ENCODE data around the gene PRKCD.
A peak's percentile ranks its signal among the peaks of the same experiment; 100 is the strongest.

PRKCD gene

GRCh38 chr3:53195602-53196574 lies 34.9 kb downstream of the PRKCD start:
- Histone ChIP-seq H3K36me3 (ENCODE audit: control insufficient read depth, insufficient read depth, low read length) (no peaks in the 10 kb centered on the region), H3K27me3 (ENCODE audit: control insufficient read depth, insufficient read depth, low read length) (no peaks in the 10 kb centered on the region), H3K4me3 (ENCODE audit: low read depth, low read length) (no peak overlapping the region), H3K27ac (no peak overlapping the region), H3K4me2 (ENCODE audit: low read length) (no peak overlapping the region), H3K9me3 (ENCODE audit: control insufficient read depth, low read length) (no peaks in the 10 kb centered on the region), H3K79me2 (no peaks in the 10 kb centered on the region), H3K9ac (no peak overlapping the region), H2AFZ (peak overlapping the region; percentile 62), H3K4me1 (peaks cover 35% of the 10 kb centered on the region)
- TF ChIP-seq CTCF (IDR thresholded peaks at IDR 0.05), result peak; percentile 100

GRCh38 chr3:53196575-53197407 lies 35.8 kb downstream of the PRKCD start:
- H3K27ac ChIP-seq, result no peak overlapping the region
- no peaks in the 10 kb centered on the region for H3K9me3 ChIP-seq (ENCODE audit: control insufficient read depth, low read length)
- H3K4me3 ChIP-seq (ENCODE audit: low read depth, low read length), result no peak overlapping the region
- no peaks in the 10 kb centered on the region for H3K79me2 ChIP-seq
- no peak overlapping the region for H2AFZ ChIP-seq
- peaks cover 35% of the 10 kb centered on the region for H3K4me1 ChIP-seq
- no peak for TF ChIP-seq CTCF (IDR thresholded peaks at IDR 0.05)
- no peaks in the 10 kb centered on the region for H3K27me3 ChIP-seq (ENCODE audit: control insufficient read depth, insufficient read depth, low read length)
- no peaks in the 10 kb centered on the region for H3K36me3 ChIP-seq (ENCODE audit: control insufficient read depth, insufficient read depth, low read length)
- H3K4me2 ChIP-seq (ENCODE audit: low read length), result no peak overlapping the region
- H3K9ac ChIP-seq, result no peak overlapping the region

- Histone ChIP-seq H3K4me1 (peaks cover 25% of the 10 kb centered on the region), H3K4me2 (ENCODE audit: low read length) (no peak overlapping the region), H3K27ac (no peak overlapping the region), H3K9ac (no peak overlapping the region), H3K36me3 (ENCODE audit: control insufficient read depth, insufficient read depth, low read length) (no peaks in the 10 kb centered on the region), H3K4me3 (ENCODE audit: low read depth, low read length) (no peak overlapping the region), H3K27me3 (ENCODE audit: control insufficient read depth, insufficient read depth, low read length) (no peaks in the 10 kb centered on the region), H3K9me3 (ENCODE audit: control insufficient read depth, low read length) (no peaks in the 10 kb centered on the region), H3K79me2 (no peaks in the 10 kb centered on the region), H2AFZ (no peak overlapping the region)
- TF ChIP-seq CTCF (IDR thresholded peaks at IDR 0.05), result no peak
Measured at GRCh38 chr3:53198256-53198977, 37.4 kb downstream of the PRKCD start.

GRCh38 chr3:53198996-53199395 lies 38.0 kb downstream of the PRKCD start:
- TF ChIP-seq CTCF (IDR thresholded peaks at IDR 0.05), result no peak
- H3K79me2 ChIP-seq, result no peaks in the 10 kb centered on the region

More at GRCh38 chr3:53198996-53199395, 38.0 kb downstream of the PRKCD start:
- H3K9me3 ChIP-seq (ENCODE audit: control insufficient read depth, low read length), result no peaks in the 10 kb centered on the region
- H3K4me2 ChIP-seq (ENCODE audit: low read length), result no peak overlapping the region
- no peak overlapping the region for H3K4me3 ChIP-seq (ENCODE audit: low read depth, low read length)
- H3K4me1 ChIP-seq, result peaks cover 20% of the 10 kb centered on the region
- no peaks in the 10 kb centered on the region for H3K36me3 ChIP-seq (ENCODE audit: control insufficient read depth, insufficient read depth, low read length)
- H3K27ac ChIP-seq, result no peak overlapping the region
- no peak overlapping the region for H2AFZ ChIP-seq
- no peak overlapping the region for H3K9ac ChIP-seq
- no peaks in the 10 kb centered on the region for H3K27me3 ChIP-seq (ENCODE audit: control insufficient read depth, insufficient read depth, low read length)

All from parathyroid adenoma (tissue), 2 donors.